GM12872 (cell line): ENCODE measurements around the gene VENTX.

Experiments used
- TF ChIP-seq, protein P1 (sequence below): IDR thresholded peaks from 3 replicates; pipeline ENCODE4 v1.5.1; 2011; ENCODE audit warnings: low read depth, mild to moderate bottlenecking, low read length, moderate library complexity; ENCODE audit not compliant: insufficient read depth

The VENTX gene

DNA sequence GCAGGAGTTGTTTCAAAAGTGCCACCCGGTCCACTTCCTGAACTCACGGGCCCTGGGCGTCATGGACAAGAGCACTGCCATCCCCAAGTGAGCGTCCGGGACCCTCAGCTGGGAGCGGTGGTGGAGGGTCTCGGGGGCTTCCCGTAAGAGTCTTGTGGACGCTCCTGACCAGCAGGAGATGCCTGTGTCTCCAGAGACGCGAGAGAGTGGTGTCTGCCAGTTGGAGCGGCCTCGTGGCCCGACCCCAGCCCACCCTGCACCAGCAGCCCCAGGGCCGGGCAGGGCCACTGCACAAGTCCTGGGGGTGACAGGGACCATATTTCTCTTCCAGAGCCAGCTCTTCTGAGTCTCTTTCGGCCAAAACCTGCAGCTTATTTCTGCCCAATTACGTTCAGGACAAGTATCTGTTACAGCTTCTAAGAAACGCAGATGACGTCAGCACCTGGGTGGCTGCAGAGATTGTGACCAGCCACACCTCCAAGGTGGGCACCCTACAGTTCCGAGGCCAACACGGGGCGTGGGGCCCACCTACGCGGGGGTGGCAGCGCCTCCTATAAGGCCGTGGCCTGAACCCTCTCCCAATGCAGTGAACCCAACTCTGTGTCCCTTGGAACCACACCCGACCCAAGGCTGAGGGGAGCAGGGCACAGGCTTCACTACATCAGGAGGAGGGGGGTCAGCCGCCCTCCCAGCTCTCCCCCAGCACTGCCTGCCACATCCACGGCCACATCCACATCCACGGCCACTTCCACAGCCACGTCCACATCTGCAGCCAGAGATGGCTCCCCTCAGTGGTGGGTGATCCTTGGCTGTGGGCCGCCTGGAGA is 23.8 kb upstream of the VENTX start:
- TF ChIP-seq, protein P1, sequence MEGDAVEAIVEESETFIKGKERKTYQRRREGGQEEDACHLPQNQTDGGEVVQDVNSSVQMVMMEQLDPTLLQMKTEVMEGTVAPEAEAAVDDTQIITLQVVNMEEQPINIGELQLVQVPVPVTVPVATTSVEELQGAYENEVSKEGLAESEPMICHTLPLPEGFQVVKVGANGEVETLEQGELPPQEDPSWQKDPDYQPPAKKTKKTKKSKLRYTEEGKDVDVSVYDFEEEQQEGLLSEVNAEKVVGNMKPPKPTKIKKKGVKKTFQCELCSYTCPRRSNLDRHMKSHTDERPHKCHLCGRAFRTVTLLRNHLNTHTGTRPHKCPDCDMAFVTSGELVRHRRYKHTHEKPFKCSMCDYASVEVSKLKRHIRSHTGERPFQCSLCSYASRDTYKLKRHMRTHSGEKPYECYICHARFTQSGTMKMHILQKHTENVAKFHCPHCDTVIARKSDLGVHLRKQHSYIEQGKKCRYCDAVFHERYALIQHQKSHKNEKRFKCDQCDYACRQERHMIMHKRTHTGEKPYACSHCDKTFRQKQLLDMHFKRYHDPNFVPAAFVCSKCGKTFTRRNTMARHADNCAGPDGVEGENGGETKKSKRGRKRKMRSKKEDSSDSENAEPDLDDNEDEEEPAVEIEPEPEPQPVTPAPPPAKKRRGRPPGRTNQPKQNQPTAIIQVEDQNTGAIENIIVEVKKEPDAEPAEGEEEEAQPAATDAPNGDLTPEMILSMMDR = no peak

DNA sequence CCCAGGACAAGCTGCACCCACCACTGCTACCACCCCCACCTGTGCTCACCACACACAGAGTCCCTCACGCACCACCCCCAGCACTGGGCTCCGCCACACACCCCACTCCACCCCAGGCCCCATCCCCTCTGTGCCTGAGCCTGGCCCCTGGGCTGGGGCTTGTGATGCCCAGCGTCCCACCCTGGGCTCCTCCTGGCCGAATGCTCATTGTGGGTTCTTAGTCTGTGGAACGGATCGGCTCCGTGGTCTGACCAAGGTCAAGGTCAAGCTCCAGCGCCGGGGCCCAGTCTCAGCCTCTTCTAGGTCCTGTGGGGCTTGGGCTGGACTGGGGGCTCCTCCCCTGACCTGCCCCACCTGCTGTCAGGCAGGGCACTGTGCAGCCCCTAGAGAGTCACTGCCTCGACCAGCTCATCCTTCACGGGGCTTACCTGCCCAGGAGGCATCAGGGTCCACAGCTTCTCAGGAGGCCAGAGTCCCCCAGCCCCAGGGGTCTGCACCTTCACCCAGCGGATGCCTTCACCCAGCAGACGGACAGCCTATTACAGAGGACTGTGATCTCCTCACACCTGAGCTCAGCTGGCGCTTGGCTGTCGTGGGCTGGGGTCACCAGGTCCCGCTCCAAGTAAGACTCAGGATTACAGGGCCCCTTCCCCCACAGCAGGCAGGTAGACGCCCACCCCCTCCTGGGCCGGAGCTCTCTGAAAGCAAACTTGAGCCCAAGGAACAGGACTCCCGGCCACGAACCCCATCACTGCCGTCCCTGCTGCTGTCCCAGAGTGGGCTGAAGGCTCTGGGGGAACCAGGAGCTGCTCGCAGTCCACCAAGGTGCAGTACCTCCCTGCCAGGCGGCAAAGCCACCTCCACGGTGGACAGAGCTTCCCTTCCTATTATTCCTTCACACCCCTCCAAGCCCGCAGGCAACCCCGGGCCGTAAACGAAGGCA is 22.9 kb upstream of the VENTX start:
- TF ChIP-seq, protein P1 = no peak

DNA sequence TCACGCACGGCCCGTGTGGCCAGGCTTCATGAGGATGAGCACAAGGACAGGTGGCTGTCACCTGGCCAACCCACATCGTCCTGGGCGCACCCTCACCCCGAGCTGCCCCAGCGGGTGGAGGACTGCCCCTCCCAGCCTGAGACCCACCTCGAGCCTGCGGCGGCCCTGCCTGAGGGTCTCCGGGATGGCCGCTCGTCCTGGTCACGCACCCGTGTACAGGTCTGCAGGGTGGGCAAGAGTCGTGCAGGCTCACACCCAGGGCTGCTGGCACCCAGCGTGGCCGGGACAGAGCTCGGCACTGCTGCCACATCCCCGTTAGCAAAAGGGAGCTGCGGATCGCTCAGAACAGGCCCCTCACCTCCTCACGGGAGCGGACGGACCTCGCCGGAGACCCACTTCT is 22.1 kb upstream of the VENTX start:
- TF ChIP-seq, protein P1 = no peak

DNA sequence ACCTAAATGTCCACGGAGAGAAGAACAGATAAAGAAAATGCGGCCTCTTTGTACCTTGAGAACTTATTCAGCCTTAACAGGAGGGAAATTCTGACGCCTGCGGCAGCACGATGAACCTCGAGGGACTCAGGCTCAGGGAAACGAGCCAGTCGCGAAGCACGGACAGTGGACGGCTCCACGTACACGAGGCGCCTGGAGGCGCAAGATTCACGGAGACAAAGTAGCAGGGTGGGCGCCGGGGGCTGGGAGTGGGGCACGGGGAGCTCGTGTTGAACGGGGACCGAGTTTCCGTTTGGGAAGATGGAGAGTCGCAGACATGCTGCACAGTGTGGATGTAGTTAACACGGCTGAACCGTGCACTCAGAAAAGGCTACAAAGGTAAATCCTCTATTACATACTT is 20.9 kb upstream of the VENTX start:
- TF ChIP-seq, protein P1 = no peak

DNA sequence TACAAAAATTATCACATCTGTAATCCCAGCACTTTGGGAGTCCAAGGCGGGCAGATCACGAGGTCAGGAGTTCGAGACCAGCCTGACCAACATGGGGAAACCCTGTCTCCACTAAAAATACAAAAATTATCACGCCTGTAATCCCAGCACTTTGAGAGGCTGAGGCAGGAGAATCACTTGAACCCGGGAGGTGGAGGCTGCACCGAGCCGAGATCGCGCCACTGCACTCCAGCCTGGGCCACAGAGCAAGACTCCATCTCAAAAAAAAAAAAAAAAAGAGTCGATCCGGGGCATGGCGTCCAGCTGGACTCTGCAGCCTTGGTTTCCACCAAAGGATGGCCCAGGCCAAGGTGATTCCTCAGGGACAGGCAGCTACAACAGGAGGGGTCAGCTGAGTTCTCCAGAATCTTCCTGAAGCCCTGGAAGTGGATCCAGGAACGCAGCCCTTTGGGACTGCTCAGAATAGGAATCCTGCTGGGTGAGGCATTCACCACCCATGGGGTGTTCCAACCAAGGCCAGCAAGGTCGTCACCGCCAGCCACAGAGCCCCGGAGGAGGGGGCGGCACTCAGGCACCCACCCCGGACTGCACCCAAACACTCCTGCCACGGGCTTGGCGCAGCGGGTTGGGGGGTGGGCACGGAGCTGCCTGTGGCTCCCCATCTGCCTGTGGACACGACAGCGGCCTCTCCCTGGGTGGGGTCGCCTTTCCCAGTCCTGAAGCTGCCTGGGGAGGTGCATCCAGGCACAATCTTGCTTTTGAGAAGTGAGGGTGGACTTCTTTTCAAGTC is 19.7 kb upstream of the VENTX start:
- TF ChIP-seq, protein P1 = no peak

DNA sequence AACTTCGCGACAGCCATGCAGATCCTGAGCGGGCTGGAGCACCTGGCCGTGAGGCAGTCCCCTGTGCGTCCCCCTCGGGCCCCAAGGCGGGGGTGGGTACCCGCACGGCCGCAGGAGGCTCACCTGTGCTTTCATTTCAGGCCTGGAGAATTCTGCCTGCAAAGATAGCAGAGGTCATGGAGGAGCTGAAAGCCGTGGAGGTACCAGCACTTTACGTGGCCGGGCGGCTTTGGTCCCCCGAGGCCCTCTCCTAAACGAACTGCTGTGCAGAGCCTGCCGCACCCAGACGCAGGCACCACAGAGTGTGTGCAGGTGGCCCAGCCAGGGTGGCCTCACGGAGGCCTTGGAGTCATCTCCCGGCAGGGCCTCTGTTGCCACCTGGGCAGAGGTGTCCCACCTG is 18.8 kb upstream of the VENTX start:
- TF ChIP-seq, protein P1 = no peak
